NCI-H2029 (cell line): ENCODE results near the gene ARMCX2.
"Not testable (repeated sequence)": the region's sequence is repeated elsewhere in the genome, so short reads cannot be mapped to it uniquely, and the experiment has no call there.

Experiments
- DNase-seq: peaks from one replicate; lab custom pipeline; 2025; lab: John Stamatoyannopoulos, UW

ARMCX2 gene

GRCh38 chrX:101659601-101660063, at the start of gene ARMCX2:
TSS of gene ARMCX2 (minus strand) at chrX:101659850. CDS start at chrX:101657588, 2,262 bp downstream.
- no peak for DNase-seq

- no peak for DNase-seq
These were observed 49.7 kb upstream of the ARMCX2 start for GRCh38 chrX:101709384-101709783.

- DNase-seq = no peak
These were observed 48.5 kb upstream of the ARMCX2 start for GRCh38 chrX:101708163-101708562.

- no peak for DNase-seq
These were observed 33.8 kb upstream of the ARMCX2 start for GRCh38 chrX:101693476-101693875.

GRCh38 chrX:101691835-101692234, 32.2 kb upstream of the ARMCX2 start:
- no peak for DNase-seq

- no peak for DNase-seq
These were observed 26.9 kb upstream of the ARMCX2 start for GRCh38 chrX:101686574-101686973.

GRCh38 chrX:101685923-101686322, 26.3 kb upstream of the ARMCX2 start:
- no peak for DNase-seq

- DNase-seq = no peak
These were observed 23.1 kb upstream of the ARMCX2 start for GRCh38 chrX:101682723-101683122.

- DNase-seq = no peak
These were observed 17.4 kb upstream of the ARMCX2 start for GRCh38 chrX:101677028-101677427.

GRCh38 chrX:101676571-101676970, 16.9 kb upstream of the ARMCX2 start:
- no peak for DNase-seq

- no peak for DNase-seq
These were observed 8.5 kb upstream of the ARMCX2 start for GRCh38 chrX:101668143-101668542.

- DNase-seq = peak; percentile 18
These were observed 774 bp downstream of the ARMCX2 start for GRCh38 chrX:101658661-101659491.

GRCh38 chrX:101657495-101657894, 2.2 kb downstream of the ARMCX2 start:
- no peak for DNase-seq

GRCh38 chrX:101656817-101657216, 2.8 kb downstream of the ARMCX2 start:
- DNase-seq = no peak

- no peak for DNase-seq
These were observed 4.1 kb downstream of the ARMCX2 start for GRCh38 chrX:101655534-101655933.

GRCh38 chrX:101647716-101648115, 11.9 kb downstream of the ARMCX2 start:
- not testable (repeated sequence) for DNase-seq

- DNase-seq = no peak
These were observed 17.6 kb downstream of the ARMCX2 start for GRCh38 chrX:101642093-101642492.

GRCh38 chrX:101639583-101639982, 20.1 kb downstream of the ARMCX2 start:
- DNase-seq = no peak

GRCh38 chrX:101619364-101619763, 40.3 kb downstream of the ARMCX2 start:
- DNase-seq = peak; percentile 36

GRCh38 chrX:101617211-101618191, 42.1 kb downstream of the ARMCX2 start, which contains the start of gene ARMCX6:
TSS of gene ARMCX6 (minus strand) at chrX:101618000. CDS start at chrX:101616620, 1,380 bp downstream.
- peak; percentile 29 for DNase-seq

GRCh38 chrX:101605728-101606127, 53.9 kb downstream of the ARMCX2 start:
- DNase-seq = no peak
